SKM-1 treated with dmso at 0.1 percent for 144 hours (cell line): ENCODE measurements around the gene CD83.
A peak's percentile ranks its signal among the peaks of the same experiment; 100 is the strongest.

Experiments
- DNase-seq: peaks from one replicate; lab custom pipeline; 2025; ENCODE audit not compliant: unreplicated experiment; lab: John Stamatoyannopoulos, UW

The CD83 gene

GRCh38 chr6:14091339-14091978 lies 26.1 kb upstream of the CD83 start:
- DNase-seq: no peak

- no peak for DNase-seq
Observed at GRCh38 chr6:14092316-14092715, 25.3 kb upstream of the CD83 start.

- DNase-seq: no peak
Observed at GRCh38 chr6:14092838-14093789, 24.5 kb upstream of the CD83 start.

- DNase-seq: no peak
Observed at GRCh38 chr6:14094721-14095120, 22.9 kb upstream of the CD83 start.

GRCh38 chr6:14095437-14095836 lies 22.1 kb upstream of the CD83 start:
- no peak for DNase-seq

- DNase-seq: no peak
Observed at GRCh38 chr6:14100138-14100537, 17.4 kb upstream of the CD83 start.

GRCh38 chr6:14100966-14101365 lies 16.6 kb upstream of the CD83 start:
- DNase-seq: no peak

- no peak for DNase-seq
Observed at GRCh38 chr6:14102383-14102782, 15.2 kb upstream of the CD83 start.

- DNase-seq: no peak
Observed at GRCh38 chr6:14105547-14105946, 12.0 kb upstream of the CD83 start.

- DNase-seq: no peak
Observed at GRCh38 chr6:14107000-14107399, 10.6 kb upstream of the CD83 start.

GRCh38 chr6:14107711-14108494 lies 9.7 kb upstream of the CD83 start:
- DNase-seq: no peak

GRCh38 chr6:14108571-14109410 lies 8.8 kb upstream of the CD83 start:
- peak; percentile 92 for DNase-seq

GRCh38 chr6:14109411-14109826 lies 8.2 kb upstream of the CD83 start:
- DNase-seq: no peak

- no peak for DNase-seq
Observed at GRCh38 chr6:14110001-14110818, 7.4 kb upstream of the CD83 start.

- no peak for DNase-seq
Observed at GRCh38 chr6:14113976-14114375, 3.6 kb upstream of the CD83 start.

GRCh38 chr6:14118091-14118439 lies 493 bp downstream of the CD83 start:
- no peak for DNase-seq

GRCh38 chr6:14118446-14118845 lies 874 bp downstream of the CD83 start:
- DNase-seq: no peak

GRCh38 chr6:14119784-14120183 lies 2.2 kb downstream of the CD83 start:
- no peak for DNase-seq

GRCh38 chr6:14120546-14120945 lies 3.0 kb downstream of the CD83 start:
- DNase-seq: no peak

GRCh38 chr6:14121936-14122344 lies 4.4 kb downstream of the CD83 start:
- DNase-seq: peak; percentile 84
